ENCODE measurements around the gene CNTN3.

Gene CNTN3

GRCh38 chr3:74624301-74624700 lies 9.8 kb upstream of the CNTN3 start:
- Histone ChIP-seq H3K4me3 (ENCODE audit: low read depth in 1 of 2, low read length in 1 of 2) (no peak overlapping the region), H3K4me1 (ENCODE audit: control insufficient read depth in 1 of 2, insufficient read depth in 1 of 2, low read depth in 1 of 2, low read length in 1 of 2) (no peaks in the 10 kb centered on the region), H3K9me3 (no peaks in the 10 kb centered on the region), H3K27ac (no peak overlapping the region), H3K36me3 (no peaks in the 10 kb centered on the region), H3K27me3 (no peaks in the 10 kb centered on the region)
- TF ChIP-seq CTCF (IDR thresholded peaks at IDR 0.05) = no peak

- H3K4me1 ChIP-seq (ENCODE audit: control insufficient read depth in 1 of 2, insufficient read depth in 1 of 2, low read depth in 1 of 2, low read length in 1 of 2) = no peaks in the 10 kb centered on the region
- H3K9me3 ChIP-seq = no peaks in the 10 kb centered on the region
- no peaks in the 10 kb centered on the region for H3K36me3 ChIP-seq
- no peak overlapping the region for H3K27ac ChIP-seq
- no peaks in the 10 kb centered on the region for H3K27me3 ChIP-seq
- no peak overlapping the region for H3K4me3 ChIP-seq (ENCODE audit: low read depth in 1 of 2, low read length in 1 of 2)
- no peak for TF ChIP-seq CTCF (IDR thresholded peaks at IDR 0.05)
Observed at GRCh38 chr3:74623261-74623836, 8.9 kb upstream of the CNTN3 start.

- H3K27me3 ChIP-seq = peaks cover 3% of the 10 kb centered on the region
- H3K27ac ChIP-seq = no peak overlapping the region
- H3K9me3 ChIP-seq = no peaks in the 10 kb centered on the region
- no peak overlapping the region for H3K4me3 ChIP-seq (ENCODE audit: low read depth in 1 of 2, low read length in 1 of 2)
- no peak for TF ChIP-seq CTCF (IDR thresholded peaks at IDR 0.05)
- H3K4me1 ChIP-seq (ENCODE audit: control insufficient read depth in 1 of 2, insufficient read depth in 1 of 2, low read depth in 1 of 2, low read length in 1 of 2) = no peaks in the 10 kb centered on the region
- no peaks in the 10 kb centered on the region for H3K36me3 ChIP-seq
Observed at GRCh38 chr3:74621581-74621980, 7.1 kb upstream of the CNTN3 start.

GRCh38 chr3:74617776-74618175 lies 3.3 kb upstream of the CNTN3 start:
- Histone ChIP-seq H3K36me3 (no peaks in the 10 kb centered on the region), H3K4me1 (ENCODE audit: control insufficient read depth in 1 of 2, insufficient read depth in 1 of 2, low read depth in 1 of 2, low read length in 1 of 2) (no peaks in the 10 kb centered on the region), H3K27me3 (peaks cover 40% of the 10 kb centered on the region), H3K9me3 (no peaks in the 10 kb centered on the region), H3K4me3 (ENCODE audit: low read depth in 1 of 2, low read length in 1 of 2) (no peak overlapping the region), H3K27ac (no peak overlapping the region)
- no peak for TF ChIP-seq CTCF (IDR thresholded peaks at IDR 0.05)

GRCh38 chr3:74613521-74614106 lies 845 bp downstream of the CNTN3 start:
- H3K27ac ChIP-seq = no peak overlapping the region
- no peak for TF ChIP-seq CTCF (IDR thresholded peaks at IDR 0.05)
- H3K9me3 ChIP-seq = no peaks in the 10 kb centered on the region
- no peaks in the 10 kb centered on the region for H3K36me3 ChIP-seq
- H3K4me3 ChIP-seq (ENCODE audit: low read depth in 1 of 2, low read length in 1 of 2) = no peak overlapping the region
- peaks cover 53% of the 10 kb centered on the region for H3K27me3 ChIP-seq
- H3K4me1 ChIP-seq (ENCODE audit: control insufficient read depth in 1 of 2, insufficient read depth in 1 of 2, low read depth in 1 of 2, low read length in 1 of 2) = no peaks in the 10 kb centered on the region
